ENCODE measurements around the gene MT3. TPM values are rescaled to one million over a fixed set of nuclear protein-coding genes. Genes with fewer than 3 reads are reported as not detected.

The MT3 gene
- total RNA-seq, 1 experiment from 2014 or later: 0.77 TPM

DNA sequence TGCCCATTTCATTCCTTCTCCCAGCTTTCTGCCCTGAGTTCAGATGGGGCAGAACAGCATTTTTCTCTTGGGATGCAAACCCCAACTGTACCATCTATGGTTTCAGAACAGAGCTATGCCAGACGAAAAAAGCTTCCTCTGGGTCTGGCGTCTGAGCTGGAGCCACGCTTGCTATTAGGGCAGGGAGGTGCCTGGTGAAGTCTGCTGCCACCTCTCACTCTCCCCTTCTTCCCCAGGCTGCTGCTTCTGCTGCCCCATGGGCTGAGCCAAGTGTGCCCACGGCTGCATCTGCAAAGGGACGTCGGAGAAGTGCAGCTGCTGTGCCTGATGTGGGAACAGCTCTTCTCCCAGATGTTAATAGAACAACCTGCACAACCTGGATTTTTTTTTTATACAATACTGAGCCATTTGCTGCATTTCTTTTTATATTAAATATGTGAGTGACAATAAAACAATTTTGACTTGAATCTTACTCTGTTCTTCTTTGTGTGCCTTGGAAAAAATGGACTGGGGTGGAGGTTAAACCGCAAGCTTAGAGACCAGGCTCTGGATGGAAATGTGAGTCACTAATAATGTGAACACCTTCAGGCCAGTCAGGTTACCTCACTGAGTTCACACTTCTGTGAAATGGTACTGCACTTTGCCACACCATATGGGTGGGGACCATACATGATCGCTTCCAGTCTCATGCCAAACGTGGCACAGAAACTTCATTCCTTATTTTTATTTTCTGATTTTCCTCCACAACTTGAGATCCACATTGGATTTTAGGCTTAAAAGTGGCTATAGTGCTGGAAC, 47.5 kb downstream of the MT3 start:
- ChIA-PET CTCF (interaction anchor here (0.6 to 1.8 kb wide), 5 partner anchors 16 to 65 kb away, joined by 3 to 5 read pairs (median 3); partner anchors contain the start of gene MT1G), POLR2A (interaction anchor here (1.0 to 5.1 kb wide), 2 partner anchors 11 to 39 kb away, joined by 3 to 24 read pairs; partner anchors contain the start of gene MT1E)
- Mint-ChIP-seq H3K4me1 (peaks cover 30% of the 10 kb centered on the region), H3K27me3 (ENCODE audit: low read depth) (peaks cover 100% of the 10 kb centered on the region), H3K36me3 (peaks cover 6% of the 10 kb centered on the region; the same call in 1 of the 2 replicates), H3K9me3 (no peaks in the 10 kb centered on the region), H3K4me3 (no peak overlapping the region), H3K27ac (no peak overlapping the region)
- DNase-seq (ENCODE audit: low spot score): no peak
- ATAC-seq: no peak
- TF ChIP-seq ZNF219 (CRISPR knock-in tag; IDR thresholded peaks at IDR 0.05; ENCODE audit: borderline replicate concordance) (no peak), RORB (CRISPR knock-in tag; IDR thresholded peaks at IDR 0.05) (no peak), NR2C2 (CRISPR knock-in tag; IDR thresholded peaks at IDR 0.05) (no peak), CBFB (CRISPR knock-in tag; IDR thresholded peaks at IDR 0.05; ENCODE audit: low read depth) (no peak), ZNF317 (CRISPR knock-in tag; IDR thresholded peaks at IDR 0.05; ENCODE audit: borderline replicate concordance, low read depth) (no peak), ZNF121 (CRISPR knock-in tag; IDR thresholded peaks at IDR 0.05) (no peak), SOX15 (CRISPR knock-in tag; IDR thresholded peaks at IDR 0.05) (no peak)
- TF ChIP-seq, protein P1, sequence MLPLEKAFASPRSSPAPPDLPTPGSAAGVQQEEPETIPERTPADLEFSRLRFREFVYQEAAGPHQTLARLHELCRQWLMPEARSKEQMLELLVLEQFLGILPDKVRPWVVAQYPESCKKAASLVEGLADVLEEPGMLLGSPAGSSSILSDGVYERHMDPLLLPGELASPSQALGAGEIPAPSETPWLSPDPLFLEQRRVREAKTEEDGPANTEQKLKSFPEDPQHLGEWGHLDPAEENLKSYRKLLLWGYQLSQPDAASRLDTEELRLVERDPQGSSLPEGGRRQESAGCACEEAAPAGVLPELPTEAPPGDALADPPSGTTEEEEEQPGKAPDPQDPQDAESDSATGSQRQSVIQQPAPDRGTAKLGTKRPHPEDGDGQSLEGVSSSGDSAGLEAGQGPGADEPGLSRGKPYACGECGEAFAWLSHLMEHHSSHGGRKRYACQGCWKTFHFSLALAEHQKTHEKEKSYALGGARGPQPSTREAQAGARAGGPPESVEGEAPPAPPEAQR (CRISPR knock-in tag; IDR thresholded peaks at IDR 0.05): no peak
- TF ChIP-seq, protein P2, sequence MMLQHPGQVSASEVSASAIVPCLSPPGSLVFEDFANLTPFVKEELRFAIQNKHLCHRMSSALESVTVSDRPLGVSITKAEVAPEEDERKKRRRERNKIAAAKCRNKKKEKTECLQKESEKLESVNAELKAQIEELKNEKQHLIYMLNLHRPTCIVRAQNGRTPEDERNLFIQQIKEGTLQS (CRISPR knock-in tag; conservative IDR thresholded peaks at IDR 0.05): no peak
- TF ChIP-seq, protein P3, sequence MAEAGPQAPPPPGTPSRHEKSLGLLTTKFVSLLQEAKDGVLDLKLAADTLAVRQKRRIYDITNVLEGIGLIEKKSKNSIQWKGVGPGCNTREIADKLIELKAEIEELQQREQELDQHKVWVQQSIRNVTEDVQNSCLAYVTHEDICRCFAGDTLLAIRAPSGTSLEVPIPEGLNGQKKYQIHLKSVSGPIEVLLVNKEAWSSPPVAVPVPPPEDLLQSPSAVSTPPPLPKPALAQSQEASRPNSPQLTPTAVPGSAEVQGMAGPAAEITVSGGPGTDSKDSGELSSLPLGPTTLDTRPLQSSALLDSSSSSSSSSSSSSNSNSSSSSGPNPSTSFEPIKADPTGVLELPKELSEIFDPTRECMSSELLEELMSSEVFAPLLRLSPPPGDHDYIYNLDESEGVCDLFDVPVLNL (CRISPR knock-in tag; IDR thresholded peaks at IDR 0.05; ENCODE audit: borderline replicate concordance, low read depth): no peak
- TF ChIP-seq, protein P4, sequence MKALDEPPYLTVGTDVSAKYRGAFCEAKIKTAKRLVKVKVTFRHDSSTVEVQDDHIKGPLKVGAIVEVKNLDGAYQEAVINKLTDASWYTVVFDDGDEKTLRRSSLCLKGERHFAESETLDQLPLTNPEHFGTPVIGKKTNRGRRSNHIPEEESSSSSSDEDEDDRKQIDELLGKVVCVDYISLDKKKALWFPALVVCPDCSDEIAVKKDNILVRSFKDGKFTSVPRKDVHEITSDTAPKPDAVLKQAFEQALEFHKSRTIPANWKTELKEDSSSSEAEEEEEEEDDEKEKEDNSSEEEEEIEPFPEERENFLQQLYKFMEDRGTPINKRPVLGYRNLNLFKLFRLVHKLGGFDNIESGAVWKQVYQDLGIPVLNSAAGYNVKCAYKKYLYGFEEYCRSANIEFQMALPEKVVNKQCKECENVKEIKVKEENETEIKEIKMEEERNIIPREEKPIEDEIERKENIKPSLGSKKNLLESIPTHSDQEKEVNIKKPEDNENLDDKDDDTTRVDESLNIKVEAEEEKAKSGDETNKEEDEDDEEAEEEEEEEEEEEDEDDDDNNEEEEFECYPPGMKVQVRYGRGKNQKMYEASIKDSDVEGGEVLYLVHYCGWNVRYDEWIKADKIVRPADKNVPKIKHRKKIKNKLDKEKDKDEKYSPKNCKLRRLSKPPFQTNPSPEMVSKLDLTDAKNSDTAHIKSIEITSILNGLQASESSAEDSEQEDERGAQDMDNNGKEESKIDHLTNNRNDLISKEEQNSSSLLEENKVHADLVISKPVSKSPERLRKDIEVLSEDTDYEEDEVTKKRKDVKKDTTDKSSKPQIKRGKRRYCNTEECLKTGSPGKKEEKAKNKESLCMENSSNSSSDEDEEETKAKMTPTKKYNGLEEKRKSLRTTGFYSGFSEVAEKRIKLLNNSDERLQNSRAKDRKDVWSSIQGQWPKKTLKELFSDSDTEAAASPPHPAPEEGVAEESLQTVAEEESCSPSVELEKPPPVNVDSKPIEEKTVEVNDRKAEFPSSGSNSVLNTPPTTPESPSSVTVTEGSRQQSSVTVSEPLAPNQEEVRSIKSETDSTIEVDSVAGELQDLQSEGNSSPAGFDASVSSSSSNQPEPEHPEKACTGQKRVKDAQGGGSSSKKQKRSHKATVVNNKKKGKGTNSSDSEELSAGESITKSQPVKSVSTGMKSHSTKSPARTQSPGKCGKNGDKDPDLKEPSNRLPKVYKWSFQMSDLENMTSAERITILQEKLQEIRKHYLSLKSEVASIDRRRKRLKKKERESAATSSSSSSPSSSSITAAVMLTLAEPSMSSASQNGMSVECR (CRISPR knock-in tag; IDR thresholded peaks at IDR 0.05; ENCODE audit: borderline replicate concordance): no peak

DNA sequence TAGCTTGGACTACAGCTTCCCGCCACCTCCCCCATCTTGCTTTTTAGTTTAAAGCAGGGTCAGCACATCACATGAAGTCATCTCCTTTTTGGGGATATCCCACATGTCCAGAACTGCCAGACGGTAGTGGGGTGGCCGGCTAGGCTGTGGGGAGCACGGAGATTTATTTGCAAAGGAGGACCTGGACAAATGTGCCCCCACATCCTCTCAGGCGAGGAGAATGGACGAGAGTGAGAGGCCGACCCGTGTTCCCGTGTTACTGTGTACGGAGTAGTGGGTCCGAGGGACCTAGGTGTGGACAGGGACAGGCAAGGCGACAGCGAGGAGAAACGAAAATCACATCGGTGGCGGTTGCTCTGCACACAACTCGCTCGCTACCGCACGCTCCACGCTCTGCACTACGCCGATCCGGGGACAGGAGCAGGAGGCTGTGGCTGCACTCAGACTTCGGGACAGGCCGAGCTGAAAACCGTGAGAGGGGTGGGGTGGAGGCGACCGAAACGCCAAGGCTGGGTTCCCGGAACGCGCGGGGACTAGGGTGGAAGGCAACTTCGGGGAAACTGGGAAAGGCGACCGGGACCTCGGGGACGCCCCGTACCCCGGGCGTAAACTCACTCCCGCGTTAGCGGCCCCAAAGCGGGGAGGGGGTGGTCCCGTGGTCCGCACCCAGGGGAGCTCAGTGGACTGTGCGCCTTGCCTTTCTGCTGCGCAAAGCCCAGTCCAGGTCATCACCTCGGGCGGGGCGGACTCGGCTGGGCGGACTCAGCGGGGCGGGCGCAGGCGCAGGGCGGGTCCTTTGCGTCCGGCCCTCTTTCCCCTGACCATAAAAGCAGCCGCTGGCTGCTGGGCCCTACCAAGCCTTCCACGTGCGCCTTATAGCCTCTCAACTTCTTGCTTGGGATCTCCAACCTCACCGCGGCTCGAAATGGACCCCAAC, 48.8 kb downstream of the MT3 start, which contains the start of gene MT1A:
Gene MT1A (plus strand): TSS at position 853 of the 937 bp plus-strand sequence. CDS start 73 bp downstream, at position 926.
- Mint-ChIP-seq H3K4me1 (peaks cover 28% of the 10 kb centered on the region), H3K9me3 (no peaks in the 10 kb centered on the region), H3K27me3 (ENCODE audit: low read depth) (peaks cover 100% of the 10 kb centered on the region), H3K27ac (no peak within 1 kb of the TSS), H3K36me3 (peaks cover 6% of the 10 kb centered on the region; the same call in 1 of the 2 replicates), H3K4me3 (peak within 1 kb of the TSS; percentile 69)
- peak; percentile 49 for ATAC-seq
- CTCF ChIA-PET: interaction anchor here (0.9 to 1.8 kb wide), 2 partner anchors 34 to 64 kb away, joined by 3 to 5 read pairs; no protein-coding TSS in a partner anchor
- peak; percentile 74 for DNase-seq (ENCODE audit: low spot score)
- POLR2A ChIA-PET: interaction anchor here (1.0 to 5.1 kb wide), 2 partner anchors 13 to 38 kb away, joined by 3 to 24 read pairs; partner anchors contain the start of gene MT1E
- no peak for TF ChIP-seq ZNF121 (CRISPR knock-in tag; IDR thresholded peaks at IDR 0.05)
- TF ChIP-seq GTF2I (CRISPR knock-in tag; conservative IDR thresholded peaks at IDR 0.05): no peak
- TF ChIP-seq ZNF317 (CRISPR knock-in tag; IDR thresholded peaks at IDR 0.05; ENCODE audit: borderline replicate concordance, low read depth): no peak
- TF ChIP-seq, protein P5, sequence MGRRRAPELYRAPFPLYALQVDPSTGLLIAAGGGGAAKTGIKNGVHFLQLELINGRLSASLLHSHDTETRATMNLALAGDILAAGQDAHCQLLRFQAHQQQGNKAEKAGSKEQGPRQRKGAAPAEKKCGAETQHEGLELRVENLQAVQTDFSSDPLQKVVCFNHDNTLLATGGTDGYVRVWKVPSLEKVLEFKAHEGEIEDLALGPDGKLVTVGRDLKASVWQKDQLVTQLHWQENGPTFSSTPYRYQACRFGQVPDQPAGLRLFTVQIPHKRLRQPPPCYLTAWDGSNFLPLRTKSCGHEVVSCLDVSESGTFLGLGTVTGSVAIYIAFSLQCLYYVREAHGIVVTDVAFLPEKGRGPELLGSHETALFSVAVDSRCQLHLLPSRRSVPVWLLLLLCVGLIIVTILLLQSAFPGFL (CRISPR knock-in tag; IDR thresholded peaks at IDR 0.05; ENCODE audit: borderline replicate concordance): no peak
- TF ChIP-seq, protein P6, sequence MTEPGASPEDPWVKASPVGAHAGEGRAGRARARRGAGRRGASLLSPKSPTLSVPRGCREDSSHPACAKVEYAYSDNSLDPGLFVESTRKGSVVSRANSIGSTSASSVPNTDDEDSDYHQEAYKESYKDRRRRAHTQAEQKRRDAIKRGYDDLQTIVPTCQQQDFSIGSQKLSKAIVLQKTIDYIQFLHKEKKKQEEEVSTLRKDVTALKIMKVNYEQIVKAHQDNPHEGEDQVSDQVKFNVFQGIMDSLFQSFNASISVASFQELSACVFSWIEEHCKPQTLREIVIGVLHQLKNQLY (CRISPR knock-in tag; IDR thresholded peaks at IDR 0.05): no peak
- TF ChIP-seq, protein P7, sequence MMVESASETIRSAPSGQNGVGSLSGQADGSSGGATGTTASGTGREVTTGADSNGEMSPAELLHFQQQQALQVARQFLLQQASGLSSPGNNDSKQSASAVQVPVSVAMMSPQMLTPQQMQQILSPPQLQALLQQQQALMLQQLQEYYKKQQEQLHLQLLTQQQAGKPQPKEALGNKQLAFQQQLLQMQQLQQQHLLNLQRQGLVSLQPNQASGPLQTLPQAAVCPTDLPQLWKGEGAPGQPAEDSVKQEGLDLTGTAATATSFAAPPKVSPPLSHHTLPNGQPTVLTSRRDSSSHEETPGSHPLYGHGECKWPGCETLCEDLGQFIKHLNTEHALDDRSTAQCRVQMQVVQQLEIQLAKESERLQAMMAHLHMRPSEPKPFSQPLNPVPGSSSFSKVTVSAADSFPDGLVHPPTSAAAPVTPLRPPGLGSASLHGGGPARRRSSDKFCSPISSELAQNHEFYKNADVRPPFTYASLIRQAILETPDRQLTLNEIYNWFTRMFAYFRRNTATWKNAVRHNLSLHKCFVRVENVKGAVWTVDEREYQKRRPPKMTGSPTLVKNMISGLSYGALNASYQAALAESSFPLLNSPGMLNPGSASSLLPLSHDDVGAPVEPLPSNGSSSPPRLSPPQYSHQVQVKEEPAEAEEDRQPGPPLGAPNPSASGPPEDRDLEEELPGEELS (CRISPR knock-in tag; IDR thresholded peaks at IDR 0.05): no peak
- TF ChIP-seq, protein P8, sequence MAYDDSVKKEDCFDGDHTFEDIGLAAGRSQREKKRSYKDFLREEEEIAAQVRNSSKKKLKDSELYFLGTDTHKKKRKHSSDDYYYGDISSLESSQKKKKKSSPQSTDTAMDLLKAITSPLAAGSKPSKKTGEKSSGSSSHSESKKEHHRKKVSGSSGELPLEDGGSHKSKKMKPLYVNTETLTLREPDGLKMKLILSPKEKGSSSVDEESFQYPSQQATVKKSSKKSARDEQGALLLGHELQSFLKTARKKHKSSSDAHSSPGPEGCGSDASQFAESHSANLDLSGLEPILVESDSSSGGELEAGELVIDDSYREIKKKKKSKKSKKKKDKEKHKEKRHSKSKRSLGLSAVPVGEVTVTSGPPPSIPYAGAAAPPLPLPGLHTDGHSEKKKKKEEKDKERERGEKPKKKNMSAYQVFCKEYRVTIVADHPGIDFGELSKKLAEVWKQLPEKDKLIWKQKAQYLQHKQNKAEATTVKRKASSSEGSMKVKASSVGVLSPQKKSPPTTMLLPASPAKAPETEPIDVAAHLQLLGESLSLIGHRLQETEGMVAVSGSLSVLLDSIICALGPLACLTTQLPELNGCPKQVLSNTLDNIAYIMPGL (CRISPR knock-in tag; IDR thresholded peaks at IDR 0.05): no peak
- TF ChIP-seq SOX15 (CRISPR knock-in tag; IDR thresholded peaks at IDR 0.05): no peak
